ENCODE measurements around the gene SDK1. TPM values are rescaled to one million over a fixed set of nuclear protein-coding genes. Genes with fewer than 3 reads are reported as not detected.

SDK1 gene
- total and polyA plus RNA-seq, 2 donors (not counting 3 experiments of a cell fraction or from before 2014, with no cell fraction given): 1.6 to 3.9 TPM

DNA sequence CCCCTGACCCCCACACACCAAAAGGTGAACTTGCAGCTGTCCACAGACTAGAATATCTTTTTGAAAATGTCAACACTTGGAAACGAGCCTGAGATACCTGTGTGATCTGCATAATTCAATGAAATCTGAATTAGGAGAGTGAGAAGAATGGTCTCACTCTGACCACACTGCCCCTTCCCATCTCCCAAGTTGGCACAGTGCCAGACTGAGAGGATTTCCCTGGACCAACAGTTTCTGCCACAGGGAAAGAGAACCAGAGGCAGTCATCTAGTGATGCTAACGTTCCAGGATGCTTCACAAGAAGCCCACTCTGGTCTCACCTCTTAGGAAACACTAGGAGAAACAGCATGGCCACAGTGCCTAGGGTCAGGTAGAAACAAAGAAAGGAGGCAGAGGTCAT is 479.0 kb downstream of the SDK1 start:
- no peaks in the 10 kb centered on the region for H3K36me3 ChIP-seq (ENCODE audit: control insufficient read depth in 2 of 2, extremely low read depth in 1 of 2, insufficient read depth in 2 of 2, low read length in 2 of 2)
- DNase-seq (ENCODE audit: low read depth, low spot score): no peak
- no peaks in the 10 kb centered on the region for H3K9me1 ChIP-seq (replicated peaks; ENCODE audit: control insufficient read depth, extremely low read depth, insufficient read depth, low read length)
- no peak overlapping the region for H2AFZ ChIP-seq (ENCODE audit: low read depth, low read length)
- no peak overlapping the region for H3K9ac ChIP-seq (replicated peaks; ENCODE audit: extremely low read depth, insufficient read depth, low read length)
- intact Hi-C loops (cut with micrococcal nuclease) (no loop called here), dilution Hi-C loops (cut with MboI; ENCODE audit: extremely low pct_ligation_motif_present, low sequenced_read_pairs) (no loop called here)
- TF ChIP-seq POLR2A (IDR thresholded peaks at IDR 0.05; ENCODE audit: low read depth, low read length): no peak
- no peak for TF ChIP-seq GATA2 (IDR thresholded peaks at IDR 0.05; ENCODE audit: insufficient read depth, insufficient read length, low read depth, low read length)
- TF ChIP-seq EZH2 (IDR thresholded peaks at IDR 0.05; ENCODE audit: borderline replicate concordance, low read depth, low read length, severe bottlenecking): no peak
- TF ChIP-seq JUN (IDR thresholded peaks at IDR 0.05; ENCODE audit: borderline replicate concordance, insufficient read depth, insufficient read length, low read depth): no peak
- TF ChIP-seq, protein P1, sequence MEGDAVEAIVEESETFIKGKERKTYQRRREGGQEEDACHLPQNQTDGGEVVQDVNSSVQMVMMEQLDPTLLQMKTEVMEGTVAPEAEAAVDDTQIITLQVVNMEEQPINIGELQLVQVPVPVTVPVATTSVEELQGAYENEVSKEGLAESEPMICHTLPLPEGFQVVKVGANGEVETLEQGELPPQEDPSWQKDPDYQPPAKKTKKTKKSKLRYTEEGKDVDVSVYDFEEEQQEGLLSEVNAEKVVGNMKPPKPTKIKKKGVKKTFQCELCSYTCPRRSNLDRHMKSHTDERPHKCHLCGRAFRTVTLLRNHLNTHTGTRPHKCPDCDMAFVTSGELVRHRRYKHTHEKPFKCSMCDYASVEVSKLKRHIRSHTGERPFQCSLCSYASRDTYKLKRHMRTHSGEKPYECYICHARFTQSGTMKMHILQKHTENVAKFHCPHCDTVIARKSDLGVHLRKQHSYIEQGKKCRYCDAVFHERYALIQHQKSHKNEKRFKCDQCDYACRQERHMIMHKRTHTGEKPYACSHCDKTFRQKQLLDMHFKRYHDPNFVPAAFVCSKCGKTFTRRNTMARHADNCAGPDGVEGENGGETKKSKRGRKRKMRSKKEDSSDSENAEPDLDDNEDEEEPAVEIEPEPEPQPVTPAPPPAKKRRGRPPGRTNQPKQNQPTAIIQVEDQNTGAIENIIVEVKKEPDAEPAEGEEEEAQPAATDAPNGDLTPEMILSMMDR (IDR thresholded peaks at IDR 0.05; ENCODE audit: extremely low read depth in 1 of 2, insufficient read depth in 1 of 2, low read depth in 1 of 2, low read length in 2 of 2): no peak
- no peak for TF ChIP-seq POLR2AphosphoS5 (IDR thresholded peaks at IDR 0.05; ENCODE audit: insufficient read depth, low read depth, low read length)
- TF ChIP-seq, protein P2, sequence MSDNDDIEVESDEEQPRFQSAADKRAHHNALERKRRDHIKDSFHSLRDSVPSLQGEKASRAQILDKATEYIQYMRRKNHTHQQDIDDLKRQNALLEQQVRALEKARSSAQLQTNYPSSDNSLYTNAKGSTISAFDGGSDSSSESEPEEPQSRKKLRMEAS (IDR thresholded peaks at IDR 0.05; ENCODE audit: insufficient read depth, insufficient read length): no peak
- TF ChIP-seq FOS (IDR thresholded peaks at IDR 0.05; ENCODE audit: borderline replicate concordance, insufficient read depth, low read length): no peak
- no peak for TF ChIP-seq MYC (IDR thresholded peaks at IDR 0.05; ENCODE audit: low read depth, low read length)
- H3K79me2 ChIP-seq (ENCODE audit: control insufficient read depth, insufficient read depth, low read length): no peaks in the 10 kb centered on the region
- no peak overlapping the region for H3K4me2 ChIP-seq (ENCODE audit: insufficient read depth, low read length)
- H3K9me3 ChIP-seq (replicated peaks; ENCODE audit: control insufficient read depth, insufficient read depth, low read length): peaks cover 3% of the 10 kb centered on the region
- H3K27me3 ChIP-seq (ENCODE audit: control insufficient read depth in 2 of 2, insufficient read depth in 2 of 2, low read length in 2 of 2): no peaks in the 10 kb centered on the region
- H3K4me3 ChIP-seq (replicated peaks in 1 of 3; ENCODE audit: insufficient read depth in 1 of 3, low read depth in 1 of 3, low read length in 3 of 3): no peak overlapping the region
- POLR2A ChIA-PET: no interaction called here
- CTCF ChIA-PET: no interaction called here
- no peaks in the 10 kb centered on the region for H4K20me1 ChIP-seq (replicated peaks; ENCODE audit: control insufficient read depth, extremely low read depth, insufficient read depth, low read length)
- no peak for FAIRE-seq
- no TSS peak for BruUV-seq (replicated peaks)
- no peak overlapping the region for H3K27ac ChIP-seq (ENCODE audit: insufficient read depth, low read depth, low read length)
- no peaks in the 10 kb centered on the region for H3K4me1 ChIP-seq (ENCODE audit: control insufficient read depth, extremely low read depth, insufficient read depth, low read length)

Measured in endothelial cell of umbilical vein (primary cell).